Measurements from ENCODE around the gene NEURL1B. TPM values are rescaled to one million over a fixed set of nuclear protein-coding genes. Genes with fewer than 3 reads are reported as not detected.
A peak's percentile ranks its signal among the peaks of the same experiment; 100 is the strongest.

NEURL1B gene
- total RNA-seq, 2 donors from 2014 or later, result 61.6 to 99.9 TPM

DNA sequence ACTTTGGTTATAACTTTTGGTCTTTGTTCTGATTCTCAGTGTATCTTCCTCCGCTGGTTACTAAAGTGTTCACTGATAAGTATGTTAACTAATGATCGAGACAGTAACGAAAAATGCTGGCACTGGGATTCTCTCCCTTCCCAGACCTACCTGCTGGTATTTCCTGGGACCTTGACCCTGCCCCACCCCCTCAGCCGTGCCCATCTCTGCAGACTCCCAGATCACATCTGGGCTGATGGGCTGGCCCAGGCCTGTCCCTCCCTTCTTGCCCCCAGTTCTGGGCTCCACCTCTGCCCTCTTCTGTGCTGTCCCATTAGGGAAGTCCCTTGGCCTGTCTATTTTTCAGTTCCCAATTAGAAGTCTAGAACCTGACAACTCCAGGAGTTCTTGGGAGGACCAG, 46.9 kb downstream of the NEURL1B start:
- peaks cover 14% of the 10 kb centered on the region for H3K4me1 ChIP-seq
- H3K27me3 ChIP-seq, result no peaks in the 10 kb centered on the region
- intact Hi-C loops (cut with DNase I), result no loop called here
- H3K9ac ChIP-seq (ENCODE audit: low read depth in 2 of 2, low read length in 2 of 2), result peak overlapping the region in 1 of 2 donors; percentile 71
- no peaks in the 10 kb centered on the region for H3K36me3 ChIP-seq
- TF ChIP-seq, protein P1, sequence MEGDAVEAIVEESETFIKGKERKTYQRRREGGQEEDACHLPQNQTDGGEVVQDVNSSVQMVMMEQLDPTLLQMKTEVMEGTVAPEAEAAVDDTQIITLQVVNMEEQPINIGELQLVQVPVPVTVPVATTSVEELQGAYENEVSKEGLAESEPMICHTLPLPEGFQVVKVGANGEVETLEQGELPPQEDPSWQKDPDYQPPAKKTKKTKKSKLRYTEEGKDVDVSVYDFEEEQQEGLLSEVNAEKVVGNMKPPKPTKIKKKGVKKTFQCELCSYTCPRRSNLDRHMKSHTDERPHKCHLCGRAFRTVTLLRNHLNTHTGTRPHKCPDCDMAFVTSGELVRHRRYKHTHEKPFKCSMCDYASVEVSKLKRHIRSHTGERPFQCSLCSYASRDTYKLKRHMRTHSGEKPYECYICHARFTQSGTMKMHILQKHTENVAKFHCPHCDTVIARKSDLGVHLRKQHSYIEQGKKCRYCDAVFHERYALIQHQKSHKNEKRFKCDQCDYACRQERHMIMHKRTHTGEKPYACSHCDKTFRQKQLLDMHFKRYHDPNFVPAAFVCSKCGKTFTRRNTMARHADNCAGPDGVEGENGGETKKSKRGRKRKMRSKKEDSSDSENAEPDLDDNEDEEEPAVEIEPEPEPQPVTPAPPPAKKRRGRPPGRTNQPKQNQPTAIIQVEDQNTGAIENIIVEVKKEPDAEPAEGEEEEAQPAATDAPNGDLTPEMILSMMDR (IDR thresholded peaks at IDR 0.05), result no peak
- H3K9me3 ChIP-seq, result no peaks in the 10 kb centered on the region
- no peak overlapping the region for H3K4me3 ChIP-seq
- peak; percentile 76 for DNase-seq
- peak overlapping the region; percentile 68 for H3K27ac ChIP-seq

DNA sequence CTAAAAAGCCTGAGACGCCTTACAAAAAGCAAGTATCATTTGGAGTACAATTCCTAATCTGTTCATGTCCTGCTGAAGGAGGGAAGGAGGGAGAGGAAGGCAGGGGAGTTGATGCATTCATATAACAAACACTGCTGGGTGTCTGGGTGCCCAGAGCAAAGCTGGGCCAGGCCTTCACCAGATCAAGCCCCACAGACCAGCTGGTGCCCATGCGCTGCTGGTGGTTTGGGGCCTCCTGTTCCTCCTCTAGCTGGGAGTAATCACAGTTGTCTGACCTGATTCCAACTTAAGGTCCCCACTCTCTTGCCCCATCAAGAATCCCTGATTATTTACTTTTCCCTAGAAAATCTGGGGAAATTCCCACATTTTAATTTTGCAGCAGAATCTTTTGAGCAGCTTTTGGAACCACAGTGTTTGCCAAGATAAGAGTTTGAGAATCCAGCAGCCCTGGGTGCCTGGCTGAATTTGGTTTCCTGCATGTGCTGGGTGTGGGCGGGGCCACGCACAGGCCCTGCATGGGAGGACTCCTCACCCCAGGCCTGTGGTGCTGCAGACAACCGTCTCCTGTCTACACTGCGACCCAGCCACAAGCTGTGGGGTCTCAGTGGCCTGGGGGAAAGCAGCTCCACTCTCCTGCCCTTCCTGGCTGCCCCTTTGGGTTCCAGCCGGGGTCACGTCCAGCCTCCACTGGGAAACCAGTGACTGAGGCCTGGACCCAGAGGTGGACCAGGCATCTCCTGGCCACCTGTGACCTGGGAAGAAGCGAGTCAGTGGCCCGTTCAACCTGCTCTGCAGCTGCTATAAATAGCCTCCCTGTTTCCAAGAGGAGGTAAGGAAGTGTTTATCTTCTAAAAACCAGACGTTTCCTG, 47.5 kb downstream of the NEURL1B start:
- TF ChIP-seq, protein P1 (IDR thresholded peaks at IDR 0.05), result no peak
- H3K27me3 ChIP-seq, result no peaks in the 10 kb centered on the region
- intact Hi-C loops (cut with DNase I), result no loop called here
- H3K4me1 ChIP-seq, result peaks cover 14% of the 10 kb centered on the region
- no peak overlapping the region for H3K4me3 ChIP-seq
- DNase-seq, result peak; percentile 69
- no peaks in the 10 kb centered on the region for H3K36me3 ChIP-seq
- no peaks in the 10 kb centered on the region for H3K9me3 ChIP-seq
- H3K9ac ChIP-seq (ENCODE audit: low read depth in 2 of 2, low read length in 2 of 2), result peak overlapping the region in 1 of 2 donors; percentile 71
- peak overlapping the region; percentile 68 for H3K27ac ChIP-seq

DNA sequence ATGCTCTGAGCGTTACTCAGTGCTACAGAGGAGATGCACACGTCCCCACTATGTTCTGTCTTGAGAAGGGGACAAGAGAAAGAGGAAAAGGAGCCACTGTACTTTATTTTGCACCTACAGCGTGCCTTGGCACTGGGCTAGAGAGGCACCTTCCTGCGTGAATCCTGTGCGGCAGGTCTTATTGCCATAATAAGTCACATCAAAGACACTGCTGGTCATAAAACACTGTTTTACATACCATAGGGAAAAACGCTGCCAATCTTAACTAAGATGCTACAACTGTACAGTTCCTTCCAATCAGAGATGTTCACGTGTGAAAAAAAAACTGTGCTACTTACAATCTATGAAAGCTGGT, 48.1 kb downstream of the NEURL1B start:
- TF ChIP-seq, protein P1 (IDR thresholded peaks at IDR 0.05), result no peak
- peak overlapping the region in 1 of 2 donors; percentile 71 for H3K9ac ChIP-seq (ENCODE audit: low read depth in 2 of 2, low read length in 2 of 2)
- H3K36me3 ChIP-seq, result no peaks in the 10 kb centered on the region
- DNase-seq, result no peak
- H3K4me3 ChIP-seq, result no peak overlapping the region
- H3K27ac ChIP-seq, result peak overlapping the region; percentile 68
- no peaks in the 10 kb centered on the region for H3K9me3 ChIP-seq
- no peaks in the 10 kb centered on the region for H3K27me3 ChIP-seq
- intact Hi-C loops (cut with DNase I), result no loop called here
- peaks cover 14% of the 10 kb centered on the region for H3K4me1 ChIP-seq

DNA sequence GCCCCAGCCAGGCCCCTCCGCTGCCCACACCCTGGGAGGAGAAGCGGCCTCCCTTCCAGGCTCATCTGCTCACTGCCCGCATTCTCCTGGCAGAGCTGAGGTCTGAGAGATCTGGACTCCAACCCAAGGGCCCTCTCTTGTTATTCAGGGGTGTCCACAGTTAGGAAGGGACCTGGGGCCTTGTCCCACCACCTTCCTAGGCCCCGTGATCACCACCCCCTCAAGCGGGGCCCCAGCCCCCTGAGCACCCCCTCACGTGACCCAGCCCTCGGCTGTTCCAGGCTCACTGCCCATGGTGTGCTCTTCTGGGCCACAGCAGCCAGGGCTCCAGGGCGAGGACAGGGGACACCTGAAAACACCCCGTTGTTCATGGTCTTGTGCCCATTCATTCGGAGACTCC, 48.7 kb downstream of the NEURL1B start:
- Histone ChIP-seq H3K9ac (ENCODE audit: low read depth in 2 of 2, low read length in 2 of 2) (peak overlapping the region in 1 of 2 donors; percentile 71), H3K4me1 (peaks cover 14% of the 10 kb centered on the region), H3K27ac (peak overlapping the region; percentile 68), H3K4me3 (no peak overlapping the region), H3K36me3 (no peaks in the 10 kb centered on the region), H3K9me3 (no peaks in the 10 kb centered on the region), H3K27me3 (no peaks in the 10 kb centered on the region)
- no peak for DNase-seq
- TF ChIP-seq, protein P1 (IDR thresholded peaks at IDR 0.05), result no peak
- intact Hi-C loops (cut with DNase I), result loop anchor here (10.0 kb wide), 1 partner anchor 125 kb away; no protein-coding TSS in a partner anchor

DNA sequence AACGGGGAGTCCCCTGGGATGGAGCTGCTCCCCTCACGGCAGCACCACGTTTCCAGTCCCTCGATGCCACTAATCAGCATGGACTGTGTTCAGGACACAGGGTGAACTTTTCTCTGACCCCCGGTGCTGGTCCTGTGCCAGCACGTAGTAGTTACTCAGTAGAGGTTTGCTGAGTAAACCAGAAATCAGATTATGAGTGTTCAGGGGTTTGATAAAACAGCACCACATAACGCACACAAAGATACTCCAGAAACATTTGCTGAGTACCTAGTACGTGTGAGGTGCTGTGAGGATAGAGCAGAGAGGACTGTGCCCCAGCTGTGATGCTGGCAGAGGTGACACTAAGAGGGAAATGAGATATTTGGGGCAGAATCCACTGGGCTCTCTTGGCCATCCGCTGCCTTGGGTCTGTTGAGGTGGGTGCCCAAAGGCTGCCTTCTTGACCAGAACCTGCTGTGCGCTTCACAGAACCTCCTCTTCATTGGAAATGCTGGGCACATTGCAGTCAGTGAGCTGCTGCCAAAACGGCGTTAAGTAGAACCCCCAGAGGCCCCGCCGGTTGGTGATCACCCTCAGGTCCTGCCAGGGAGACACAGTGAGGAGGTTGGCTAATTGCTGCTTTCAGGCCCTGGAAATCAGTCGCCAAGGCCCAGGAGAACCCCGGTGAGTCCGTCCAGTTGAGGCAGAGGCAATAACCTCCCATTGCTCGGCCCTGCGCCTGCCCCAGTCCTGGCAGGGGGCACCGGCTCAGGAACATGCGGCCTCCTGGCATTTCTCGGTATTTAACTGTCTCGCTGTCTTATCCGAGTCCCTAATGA, 49.4 kb downstream of the NEURL1B start:
- Histone ChIP-seq H3K36me3 (no peaks in the 10 kb centered on the region), H3K27ac (no peak overlapping the region), H3K4me1 (peaks cover 14% of the 10 kb centered on the region), H3K9ac (ENCODE audit: low read depth in 2 of 2, low read length in 2 of 2) (no peak overlapping the region), H3K4me3 (no peak overlapping the region), H3K27me3 (no peaks in the 10 kb centered on the region), H3K9me3 (no peaks in the 10 kb centered on the region)
- intact Hi-C loops (cut with DNase I), result loop anchor here (10.0 kb wide), 1 partner anchor 126 kb away; no protein-coding TSS in a partner anchor
- no peak for DNase-seq
- TF ChIP-seq, protein P1 (IDR thresholded peaks at IDR 0.05), result no peak

Data from colonic mucosa (tissue), 4 donors.